ENCODE measurements around the gene GLTP.

GLTP gene

GRCh38 chr12:109803678-109804077 is 76.7 kb downstream of the GLTP start:
- no peaks in the 10 kb centered on the region for H3K4me1 ChIP-seq
- H3K27me3 ChIP-seq (ENCODE audit: control insufficient read depth, insufficient read depth, low read length): no peaks in the 10 kb centered on the region
- no peak overlapping the region for H3K9ac ChIP-seq
- no peak overlapping the region for H3K27ac ChIP-seq
- H3K4me3 ChIP-seq (ENCODE audit: low read depth, low read length): no peak overlapping the region
- H3K9me3 ChIP-seq (ENCODE audit: control insufficient read depth, low read length): no peaks in the 10 kb centered on the region
- no peak for TF ChIP-seq CTCF (IDR thresholded peaks at IDR 0.05)
- H2AFZ ChIP-seq: no peak overlapping the region
- no peaks in the 10 kb centered on the region for H3K36me3 ChIP-seq (ENCODE audit: control insufficient read depth, insufficient read depth, low read length)
- no peak overlapping the region for H3K4me2 ChIP-seq (ENCODE audit: low read length)
- H3K79me2 ChIP-seq: no peaks in the 10 kb centered on the region

GRCh38 chr12:109802828-109803227 is 77.5 kb downstream of the GLTP start:
- Histone ChIP-seq H3K27ac (no peak overlapping the region), H3K9me3 (ENCODE audit: control insufficient read depth, low read length) (no peaks in the 10 kb centered on the region), H3K27me3 (ENCODE audit: control insufficient read depth, insufficient read depth, low read length) (no peaks in the 10 kb centered on the region), H2AFZ (no peak overlapping the region), H3K79me2 (no peaks in the 10 kb centered on the region), H3K4me3 (ENCODE audit: low read depth, low read length) (no peak overlapping the region), H3K4me1 (no peaks in the 10 kb centered on the region), H3K36me3 (ENCODE audit: control insufficient read depth, insufficient read depth, low read length) (no peaks in the 10 kb centered on the region), H3K9ac (no peak overlapping the region), H3K4me2 (ENCODE audit: low read length) (no peak overlapping the region)
- no peak for TF ChIP-seq CTCF (IDR thresholded peaks at IDR 0.05)

Measured in parathyroid adenoma (tissue), 2 donors.